IPS DF 6.9 (cell line): Measurements from ENCODE around the gene SLC16A10.
A peak's percentile ranks its signal among the peaks of the same experiment; 100 is the strongest.

Source experiments
- DNase-seq: peaks from one replicate; pipeline ENCODE4 v3.0.0-alpha.2; 2013; ENCODE audit warnings: low read depth, low spot score
- H3K27ac ChIP-seq: one replicate; pipeline ENCODE4 v1.5.1; 2013; ENCODE audit warnings: low read length, control low read depth
- H3K27me3 ChIP-seq: 2 replicates; pipeline ENCODE4 v1.6.1; 2013; ENCODE audit warnings: mild to moderate bottlenecking, low read length; ENCODE audit not compliant: control insufficient read depth, insufficient read depth
- H3K36me3 ChIP-seq: 2 replicates; pipeline ENCODE4 v1.6.1; 2013; ENCODE audit warnings: low read length; ENCODE audit not compliant: control insufficient read depth, insufficient read depth
- H3K4me1 ChIP-seq: 2 replicates; pipeline ENCODE4 v1.6.1; 2013; ENCODE audit warnings: low read length; ENCODE audit not compliant: control insufficient read depth, insufficient read depth
- H3K4me3 ChIP-seq: 2 replicates; pipeline ENCODE4 v1.5.1; 2013; ENCODE audit warnings: mild to moderate bottlenecking, low read length
- H3K9me3 ChIP-seq: 2 replicates; pipeline ENCODE4 v1.6.1; 2013; ENCODE audit warnings: low read length, inconsistent platforms; ENCODE audit not compliant: control insufficient read depth, insufficient read depth
- WGBS: extraction: QIAGEN DNeasy Blood & Tissue Kit; methylation state at CpG from one replicate; pipeline ENCODE4 v1.1.7; 2013; ENCODE audit warnings: mixed read lengths, missing lambda C conversion rate; ENCODE audit not compliant: insufficient read length, insufficient coverage; 5-methylcytosine and 5-hydroxymethylcytosine counted together

The SLC16A10 gene

DNA sequence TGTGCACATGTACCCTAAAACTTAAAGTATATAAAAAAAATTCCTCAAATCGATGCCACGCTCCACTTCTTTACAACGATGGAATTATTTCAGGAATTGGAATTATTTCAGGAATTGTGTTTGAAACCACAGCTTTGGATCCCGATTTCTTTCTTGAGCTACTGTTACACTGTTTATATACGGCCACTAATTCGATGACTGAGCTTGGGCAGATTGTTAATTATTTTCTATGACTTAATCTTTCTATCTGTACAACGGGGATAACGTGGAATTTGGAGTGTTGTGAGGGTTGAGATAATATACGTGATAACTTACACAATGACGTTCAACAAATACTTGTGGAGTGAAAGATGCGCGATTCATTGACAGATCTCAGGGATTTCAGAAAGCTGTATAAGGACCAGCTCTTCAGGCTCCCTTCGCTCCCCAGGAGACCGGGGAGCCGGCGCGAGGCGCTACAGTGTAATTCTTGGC lies 171.3 kb downstream of the SLC16A10 start:
- Histone ChIP-seq H3K36me3 (no peaks in the 10 kb centered on the region), H3K9me3 (no peaks in the 10 kb centered on the region), H3K4me3 (no peak overlapping the region), H3K27me3 (no peaks in the 10 kb centered on the region), H3K4me1 (peaks cover 1% of the 10 kb centered on the region; the same call in 1 of the 2 replicates), H3K27ac (no peak overlapping the region)
- 100% methylated on average over 3 of the region's 18 CpGs for WGBS
- no peak for DNase-seq

DNA sequence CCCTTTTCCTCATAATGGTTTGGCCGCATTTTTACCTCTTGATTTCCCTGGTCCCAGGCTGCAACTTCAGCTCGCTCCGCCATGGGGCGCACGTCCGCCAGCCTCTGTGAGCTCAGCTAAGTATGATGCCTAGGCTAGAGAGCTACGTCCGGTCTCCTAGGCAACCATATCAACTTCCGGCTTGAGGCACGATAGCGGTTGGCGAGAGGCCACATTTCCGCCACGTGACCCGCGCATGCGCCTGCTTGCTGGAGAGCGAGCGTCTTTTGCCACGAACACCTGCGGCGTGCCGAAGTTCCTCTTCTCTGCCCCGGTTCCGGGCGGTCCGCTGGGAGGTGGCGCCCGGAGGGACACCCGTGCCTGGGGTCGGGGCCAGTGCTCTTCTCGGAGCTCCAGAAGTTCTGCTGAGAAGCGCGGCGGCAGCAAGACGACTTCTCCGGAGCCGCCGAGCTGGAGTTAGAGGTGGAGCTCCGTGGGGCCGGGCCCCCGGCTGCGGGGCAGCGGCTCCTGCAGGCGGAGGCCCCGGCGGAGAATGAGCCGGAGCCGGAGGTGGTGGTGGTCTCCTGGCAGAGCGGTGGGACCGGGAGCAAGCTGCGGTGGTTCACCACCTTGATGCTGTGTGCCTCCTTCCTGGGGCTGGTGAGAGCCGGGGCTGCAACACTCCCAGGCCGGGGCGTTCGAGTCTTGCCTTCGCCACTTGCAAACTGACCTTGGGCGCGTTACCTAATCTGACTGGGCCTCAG lies 172.0 kb downstream of the SLC16A10 start:
- WGBS: no CpG with 5 or more reads among the region's 59 CpGs
- no peaks in the 10 kb centered on the region for H3K36me3 ChIP-seq

DNA sequence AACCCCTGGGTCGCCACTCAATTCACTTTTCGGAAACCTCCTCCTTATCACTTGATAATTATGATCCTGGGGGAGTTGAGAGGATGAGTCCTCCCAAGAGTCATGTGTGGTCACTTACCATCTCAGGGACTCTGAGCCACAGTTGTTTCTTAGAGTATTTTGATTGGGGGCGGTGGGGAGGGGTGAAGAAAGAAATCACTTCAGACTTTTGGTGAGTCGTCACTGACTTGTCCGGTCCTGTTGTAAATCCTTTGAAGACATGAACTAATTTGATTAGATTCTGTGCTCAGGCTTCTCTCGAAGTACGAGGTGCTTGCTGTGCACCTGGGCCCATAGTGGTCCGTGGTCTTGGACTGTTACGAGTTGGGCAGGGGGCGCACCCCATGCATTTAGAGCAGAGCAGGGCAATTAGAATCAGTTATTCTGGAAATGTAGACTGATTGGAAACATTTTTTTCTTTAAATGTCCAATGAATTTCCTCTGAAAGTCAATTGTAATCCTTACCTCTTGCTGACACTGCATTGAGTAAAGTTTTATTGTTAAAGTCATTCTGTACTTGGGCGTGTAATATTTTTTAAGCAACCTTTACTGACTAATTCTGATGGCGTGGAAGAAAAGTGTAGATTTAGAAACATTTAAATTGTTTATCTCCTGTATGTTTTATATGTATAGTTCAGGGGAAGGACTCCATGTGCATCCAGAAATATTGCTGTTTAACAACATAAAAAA lies 173.4 kb downstream of the SLC16A10 start:
- H3K27me3 ChIP-seq: no peaks in the 10 kb centered on the region
- no peak overlapping the region for H3K4me3 ChIP-seq
- no peaks in the 10 kb centered on the region for H3K36me3 ChIP-seq
- peaks cover 1% of the 10 kb centered on the region; the same call in 1 of the 2 replicates for H3K4me1 ChIP-seq
- H3K9me3 ChIP-seq: no peaks in the 10 kb centered on the region
- H3K27ac ChIP-seq: no peak overlapping the region
- DNase-seq: no peak
- no CpG with 5 or more reads among the region's 12 CpGs for WGBS

More for the DNA sequence above, 172.0 kb downstream of the SLC16A10 start:
- Histone ChIP-seq H3K4me3 (peak overlapping the region; percentile 63; the same call in 1 of the 2 replicates), H3K27me3 (no peaks in the 10 kb centered on the region), H3K27ac (no peak overlapping the region), H3K9me3 (no peaks in the 10 kb centered on the region), H3K4me1 (peaks cover 1% of the 10 kb centered on the region; the same call in 1 of the 2 replicates)
- DNase-seq: peak; percentile 98

DNA sequence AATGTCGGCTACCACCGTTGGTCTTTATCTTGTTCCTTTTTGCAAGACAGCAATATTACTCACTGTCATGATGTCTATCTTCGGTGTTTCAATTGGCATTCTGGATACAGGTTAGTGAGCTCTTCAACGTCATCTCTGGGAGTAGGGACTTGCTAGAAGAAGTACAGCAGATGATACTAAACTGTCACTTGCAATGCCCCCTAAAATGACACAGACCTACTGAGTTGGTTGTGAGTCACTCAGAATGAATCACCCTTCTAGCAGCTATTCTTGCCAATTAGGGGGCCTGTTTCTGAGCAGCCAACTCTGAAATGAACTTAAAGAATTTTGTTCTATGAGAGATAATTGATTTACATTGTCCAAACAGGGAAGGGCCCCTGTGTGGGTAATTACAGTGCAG lies 176.5 kb downstream of the SLC16A10 start:
- no CpG with 5 or more reads among the region's 4 CpGs for whole genome bisulfite sequencing
- H3K27ac ChIP-seq: no peak overlapping the region
- no peak for DNase-seq
- H3K36me3 ChIP-seq: no peaks in the 10 kb centered on the region; the same call in 1 of the 2 replicates
- H3K9me3 ChIP-seq: no peaks in the 10 kb centered on the region
- H3K4me1 ChIP-seq: peaks cover 1% of the 10 kb centered on the region; the same call in 1 of the 2 replicates
- no peaks in the 10 kb centered on the region for H3K27me3 ChIP-seq
- no peak overlapping the region for H3K4me3 ChIP-seq

DNA sequence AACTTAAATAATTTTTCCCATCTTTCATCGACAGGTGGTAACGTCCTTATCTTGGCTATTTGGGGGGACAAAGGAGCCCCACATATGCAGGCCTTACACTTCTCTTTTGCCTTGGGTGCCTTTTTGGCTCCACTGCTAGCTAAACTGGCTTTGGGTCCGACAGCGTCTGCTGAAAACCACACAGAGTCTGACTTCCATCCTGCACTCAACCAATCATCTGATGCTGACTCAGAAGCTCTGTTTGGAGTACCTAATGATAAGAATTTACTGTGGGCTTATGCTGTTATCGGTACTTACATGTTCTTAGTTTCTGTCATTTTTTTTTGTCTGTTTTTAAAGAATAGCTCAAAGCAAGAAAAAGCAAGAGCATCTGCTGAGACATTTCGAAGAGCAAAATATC lies 178.5 kb downstream of the SLC16A10 start:
- Histone ChIP-seq H3K4me1 (no peaks in the 10 kb centered on the region), H3K36me3 (no peaks in the 10 kb centered on the region; the same call in 1 of the 2 replicates), H3K9me3 (no peaks in the 10 kb centered on the region), H3K4me3 (no peak overlapping the region), H3K27me3 (no peaks in the 10 kb centered on the region), H3K27ac (no peak overlapping the region)
- WGBS: no CpG with 5 or more reads among the region's 6 CpGs
- DNase-seq: no peak

DNA sequence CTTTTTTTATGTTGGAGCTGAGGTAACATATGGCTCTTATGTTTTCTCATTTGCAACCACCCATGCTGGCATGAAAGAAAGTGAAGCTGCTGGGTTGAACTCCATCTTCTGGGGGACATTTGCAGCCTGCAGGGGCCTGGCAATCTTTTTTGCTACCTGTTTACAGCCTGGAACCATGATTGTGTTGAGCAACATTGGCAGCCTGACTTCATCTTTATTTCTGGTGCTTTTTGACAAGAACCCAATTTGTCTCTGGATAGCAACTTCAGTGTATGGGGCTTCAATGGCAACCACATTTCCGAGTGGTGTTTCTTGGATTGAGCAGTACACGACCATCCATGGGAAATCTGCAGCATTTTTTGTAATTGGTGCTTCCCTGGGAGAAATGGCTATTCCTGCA lies 179.0 kb downstream of the SLC16A10 start:
- Histone ChIP-seq H3K27ac (no peak overlapping the region), H3K27me3 (no peaks in the 10 kb centered on the region), H3K36me3 (no peaks in the 10 kb centered on the region; the same call in 1 of the 2 replicates), H3K4me3 (no peak overlapping the region), H3K4me1 (no peaks in the 10 kb centered on the region), H3K9me3 (no peaks in the 10 kb centered on the region)
- no peak for DNase-seq
- WGBS: no CpG with 5 or more reads among the region's 2 CpGs

DNA sequence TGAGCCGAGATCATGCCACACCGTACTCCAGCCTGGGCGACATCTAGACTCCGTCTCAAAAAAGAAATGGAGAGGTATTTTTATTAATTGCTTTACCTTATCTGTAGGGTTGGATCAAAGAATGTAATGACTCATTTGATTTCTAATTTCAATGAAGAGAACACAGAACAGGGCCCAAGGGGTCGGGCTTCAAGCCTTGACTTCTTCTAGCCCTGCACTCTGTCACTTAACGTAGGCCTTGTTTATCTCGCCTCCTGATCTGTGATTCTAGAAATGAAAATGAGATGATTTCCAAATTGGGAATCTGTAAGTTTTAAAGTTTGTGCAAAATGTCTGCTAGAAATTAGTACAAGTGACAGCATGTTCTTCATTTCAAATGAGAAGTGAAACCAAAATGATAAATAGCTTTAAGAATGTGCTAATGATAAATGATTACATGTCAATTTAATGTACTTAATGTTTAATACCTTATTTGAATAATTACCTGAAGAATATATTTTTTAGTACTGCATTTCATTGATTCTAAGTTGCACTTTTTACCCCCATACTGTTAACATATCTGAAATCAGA lies 180.5 kb downstream of the SLC16A10 start:
- Histone ChIP-seq H3K27ac (no peak overlapping the region), H3K9me3 (no peaks in the 10 kb centered on the region), H3K27me3 (no peaks in the 10 kb centered on the region), H3K4me1 (no peaks in the 10 kb centered on the region), H3K4me3 (no peak overlapping the region), H3K36me3 (no peaks in the 10 kb centered on the region; the same call in 1 of the 2 replicates)
- no peak for DNase-seq
- no CpG with 5 or more reads among the region's 7 CpGs for WGBS

DNA sequence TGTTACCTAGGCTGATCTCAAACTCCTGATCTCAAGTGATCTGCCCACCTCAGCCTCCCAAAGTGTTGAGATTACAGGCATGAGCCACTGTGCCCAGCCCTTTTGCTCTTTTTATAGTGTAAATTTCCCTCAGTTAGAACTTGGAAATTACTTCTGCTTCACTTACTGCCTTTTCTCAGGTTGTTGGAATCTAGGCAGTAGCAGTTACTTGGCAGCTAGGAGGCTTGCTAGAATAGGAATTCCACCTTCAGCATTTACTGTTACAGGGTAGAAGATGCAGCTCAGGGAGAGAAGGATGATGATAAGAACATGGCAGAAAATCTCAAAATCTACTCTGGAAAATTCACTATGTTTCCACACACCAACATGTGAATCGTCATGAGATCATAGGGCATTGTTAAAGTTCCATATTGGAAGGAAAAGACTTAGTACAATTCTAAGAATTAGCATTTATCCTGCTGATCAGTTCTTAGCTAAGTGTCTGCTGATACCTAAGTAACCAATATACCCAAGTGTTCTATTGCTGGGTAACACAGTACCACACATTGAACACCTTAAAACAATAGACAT lies 182.2 kb downstream of the SLC16A10 start:
- no peaks in the 10 kb centered on the region for H3K4me1 ChIP-seq
- H3K27me3 ChIP-seq: no peaks in the 10 kb centered on the region
- H3K36me3 ChIP-seq: no peaks in the 10 kb centered on the region; the same call in 1 of the 2 replicates
- DNase-seq: no peak
- H3K9me3 ChIP-seq: no peaks in the 10 kb centered on the region
- WGBS: no CpG with 5 or more reads among the region's 1 CpG
- no peak overlapping the region for H3K27ac ChIP-seq
- no peak overlapping the region for H3K4me3 ChIP-seq

DNA sequence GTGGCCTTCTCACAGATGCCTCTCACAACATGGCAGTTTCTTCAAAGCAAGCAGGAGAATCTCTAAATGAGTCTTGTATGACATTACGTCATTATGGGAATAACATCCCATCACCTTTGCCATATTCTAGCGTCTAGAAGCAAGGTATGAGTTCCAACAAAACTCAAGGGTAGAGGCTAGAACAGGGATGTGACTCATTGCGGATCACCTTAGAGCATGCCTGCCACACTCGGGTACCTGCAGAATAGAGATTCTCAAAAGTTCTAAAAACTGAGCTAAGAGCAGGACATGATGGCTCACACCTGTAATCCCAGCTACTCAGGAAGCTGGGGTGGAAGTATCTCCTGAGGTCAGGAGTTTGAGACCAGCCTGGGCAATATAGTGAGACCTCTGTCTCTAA lies 182.8 kb downstream of the SLC16A10 start:
- no peak overlapping the region for H3K27ac ChIP-seq
- no peaks in the 10 kb centered on the region for H3K27me3 ChIP-seq
- H3K36me3 ChIP-seq: no peaks in the 10 kb centered on the region; the same call in 1 of the 2 replicates
- no peaks in the 10 kb centered on the region for H3K9me3 ChIP-seq
- DNase-seq: no peak
- H3K4me3 ChIP-seq: no peak overlapping the region
- no CpG with 5 or more reads among the region's 4 CpGs for WGBS
- H3K4me1 ChIP-seq: no peaks in the 10 kb centered on the region

DNA sequence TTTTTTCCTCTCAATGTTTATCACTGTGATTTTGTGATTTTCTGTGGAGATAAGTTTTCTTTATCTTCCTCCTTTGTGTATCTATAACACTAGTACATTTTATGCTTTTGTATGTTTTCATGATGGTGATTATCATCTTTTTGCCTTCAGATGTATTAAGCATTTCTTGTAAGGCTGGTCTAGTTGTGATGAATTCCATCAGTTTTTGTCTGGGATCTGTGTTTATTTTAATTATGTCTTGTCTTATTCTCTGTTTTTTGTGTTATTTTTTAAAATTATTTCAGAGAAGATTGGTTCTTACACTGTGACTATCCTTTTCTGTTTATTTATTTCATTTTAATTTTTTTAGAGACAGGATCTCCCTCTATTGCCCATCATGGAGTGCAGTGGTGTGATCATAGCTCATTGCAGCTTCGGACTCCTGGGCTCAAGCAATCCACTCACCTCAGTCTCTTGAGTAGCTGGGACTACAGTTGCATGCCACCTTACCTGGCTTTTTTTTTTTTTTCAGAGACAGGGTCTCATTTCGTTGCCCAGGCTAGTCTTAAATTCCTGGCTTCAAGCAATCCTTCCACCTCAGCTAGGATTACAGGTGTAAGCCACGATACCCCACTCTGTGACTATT lies 187.4 kb downstream of the SLC16A10 start:
- no peak overlapping the region for H3K4me3 ChIP-seq
- H3K27ac ChIP-seq: no peak overlapping the region
- no CpG with 5 or more reads among the region's 3 CpGs for WGBS
- no peaks in the 10 kb centered on the region for H3K9me3 ChIP-seq
- peaks cover 8% of the 10 kb centered on the region; the same call in 1 of the 2 replicates for H3K36me3 ChIP-seq
- H3K27me3 ChIP-seq: no peaks in the 10 kb centered on the region
- H3K4me1 ChIP-seq: no peaks in the 10 kb centered on the region
- no peak for DNase-seq
